ENCODE results near the gene SIN3A.
"Not testable (repeated sequence)": the region's sequence is repeated elsewhere in the genome, so short reads cannot be mapped to it uniquely, and the experiment has no call there.

SIN3A gene

GRCh38 chr15:75450307-75451201 is 936 bp downstream of the SIN3A start:
- DNase-seq = peak; percentile 97

- DNase-seq = no peak
Measured at GRCh38 chr15:75449585-75450306, 1.7 kb downstream of the SIN3A start.

DNA sequence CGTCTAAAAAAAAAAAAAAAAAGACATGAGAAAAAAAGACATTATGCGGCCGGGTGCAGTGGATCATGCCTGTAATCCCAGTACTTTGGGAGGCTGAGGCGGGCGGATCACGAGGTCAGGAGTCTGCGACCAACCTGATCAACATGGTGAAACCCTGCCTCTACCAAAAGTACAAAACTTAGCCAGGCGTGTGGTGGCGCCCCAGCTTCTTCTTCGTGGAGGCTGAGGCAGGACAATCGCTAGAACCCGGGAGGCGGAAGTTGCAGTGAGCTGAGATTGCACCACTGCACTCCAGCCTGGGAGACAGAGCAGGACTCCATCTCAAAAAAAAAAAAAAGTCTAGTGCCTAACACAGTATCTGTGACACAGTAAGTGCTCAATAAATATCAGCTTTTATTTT is 3.3 kb downstream of the SIN3A start:
- not testable (repeated sequence) for DNase-seq

GRCh38 chr15:75446151-75446550 is 5.3 kb downstream of the SIN3A start:
- peak; percentile 17 for DNase-seq

DNA sequence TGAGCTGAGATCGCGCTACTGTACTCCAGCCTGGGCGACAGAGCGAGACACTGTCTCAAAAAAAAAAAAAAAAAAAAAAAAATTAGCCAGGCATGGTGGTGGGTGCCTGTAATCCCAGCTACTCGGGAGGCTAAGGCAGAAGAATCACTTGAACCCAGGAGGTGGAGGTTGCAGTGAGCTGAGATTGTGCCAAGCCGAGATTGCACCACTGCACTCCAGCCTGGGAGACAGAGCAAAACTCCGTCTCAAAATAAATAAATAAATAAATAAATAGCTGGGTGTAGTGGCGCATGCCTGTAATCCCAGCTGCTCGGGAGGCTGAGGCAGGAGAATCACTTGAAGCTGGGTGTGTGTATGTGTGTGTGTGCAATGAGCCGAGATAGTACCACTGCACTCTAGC is 6.2 kb downstream of the SIN3A start:
- not testable (repeated sequence) for DNase-seq

GRCh38 chr15:75443972-75444453 is 7.5 kb downstream of the SIN3A start:
- DNase-seq = not testable (repeated sequence)

GRCh38 chr15:75437721-75438120 is 13.8 kb downstream of the SIN3A start:
- no peak for DNase-seq

DNA sequence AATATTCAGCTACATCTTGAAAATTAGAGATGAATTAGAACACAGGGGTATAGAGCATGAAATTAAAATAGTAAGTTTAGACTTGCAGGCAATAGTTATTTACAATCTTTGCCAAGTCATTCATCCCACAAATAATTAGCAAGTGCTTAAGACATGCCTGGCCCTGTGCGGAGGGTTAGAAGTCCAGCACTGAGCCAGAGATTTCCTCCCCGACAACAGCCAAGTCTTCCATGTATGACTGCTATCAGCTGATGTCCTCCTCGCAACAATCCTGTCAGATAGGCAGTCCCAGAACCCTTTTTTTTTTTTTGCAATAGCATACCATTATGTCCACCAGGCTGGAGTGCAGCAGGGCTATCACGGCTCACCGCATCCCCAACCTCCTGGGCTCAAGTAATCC is 14.6 kb downstream of the SIN3A start:
- DNase-seq = no peak

DNA sequence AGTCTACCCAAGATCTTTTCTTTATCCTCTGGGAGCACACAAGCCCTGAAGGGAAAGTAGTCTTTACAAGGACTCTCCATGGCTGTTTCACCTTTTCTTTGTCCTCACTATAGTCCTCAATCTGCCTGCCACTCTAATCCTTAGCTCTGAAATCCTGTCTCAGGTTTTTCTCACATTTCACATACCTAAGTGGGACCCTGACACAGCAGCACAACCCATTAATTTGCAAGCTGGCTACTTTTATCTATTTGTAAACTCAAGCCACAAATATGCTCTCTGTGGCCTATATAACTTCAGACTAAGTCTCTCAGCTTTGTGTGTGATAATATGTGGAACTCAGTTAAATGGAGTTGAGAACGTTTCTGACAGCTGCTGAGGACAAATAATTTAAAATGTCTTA is 19.8 kb downstream of the SIN3A start:
- no peak for DNase-seq

DNA sequence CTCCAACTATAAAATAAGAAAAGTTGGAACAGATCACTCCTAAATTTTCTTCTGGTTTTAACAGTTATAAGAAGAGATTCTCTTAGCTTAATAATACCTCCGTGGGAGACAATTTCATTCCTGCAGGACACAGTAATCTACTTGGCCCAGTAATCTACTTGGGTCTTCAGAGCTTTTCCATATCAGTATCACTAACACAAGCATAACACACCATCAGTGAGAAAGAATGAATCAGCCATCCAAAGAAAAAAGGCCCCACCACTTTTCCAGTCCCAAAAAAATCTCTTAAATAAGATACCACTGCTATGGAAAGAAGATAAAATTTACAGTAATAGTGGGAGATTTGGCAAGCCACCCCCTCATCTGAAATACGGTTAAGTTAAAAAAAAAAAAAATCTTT is 20.2 kb downstream of the SIN3A start:
- DNase-seq = no peak

GRCh38 chr15:75430259-75430658 is 21.2 kb downstream of the SIN3A start:
- no peak for DNase-seq

DNA sequence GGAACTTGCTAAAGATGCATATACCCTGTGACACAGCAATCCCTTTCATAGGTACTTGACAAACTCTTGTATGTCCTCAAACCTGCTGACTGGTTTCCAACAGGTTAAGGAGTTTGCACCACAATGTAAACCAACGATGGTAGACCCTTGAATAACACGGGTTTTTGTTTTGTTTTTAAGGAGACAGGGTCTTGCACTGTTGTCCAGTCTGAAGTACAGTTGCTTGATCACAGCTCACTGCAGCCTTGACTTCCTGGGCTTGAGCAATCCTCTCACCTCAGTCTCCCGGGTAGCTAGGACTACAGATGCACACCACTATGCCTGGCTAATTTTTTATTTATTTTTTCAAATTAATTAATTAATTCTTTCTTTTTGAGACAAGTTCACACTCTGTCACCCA is 23.3 kb downstream of the SIN3A start:
- no peak for DNase-seq

GRCh38 chr15:75425966-75426500 is 25.5 kb downstream of the SIN3A start:
- no peak for DNase-seq

GRCh38 chr15:75422554-75422953 is 28.9 kb downstream of the SIN3A start:
- DNase-seq = no peak

- DNase-seq = no peak
Measured at GRCh38 chr15:75420698-75421097, 30.8 kb downstream of the SIN3A start.

GRCh38 chr15:75416584-75416983 is 34.9 kb downstream of the SIN3A start:
- DNase-seq = no peak

- no peak for DNase-seq
Measured at GRCh38 chr15:75410196-75410595, 41.3 kb downstream of the SIN3A start.

DNA sequence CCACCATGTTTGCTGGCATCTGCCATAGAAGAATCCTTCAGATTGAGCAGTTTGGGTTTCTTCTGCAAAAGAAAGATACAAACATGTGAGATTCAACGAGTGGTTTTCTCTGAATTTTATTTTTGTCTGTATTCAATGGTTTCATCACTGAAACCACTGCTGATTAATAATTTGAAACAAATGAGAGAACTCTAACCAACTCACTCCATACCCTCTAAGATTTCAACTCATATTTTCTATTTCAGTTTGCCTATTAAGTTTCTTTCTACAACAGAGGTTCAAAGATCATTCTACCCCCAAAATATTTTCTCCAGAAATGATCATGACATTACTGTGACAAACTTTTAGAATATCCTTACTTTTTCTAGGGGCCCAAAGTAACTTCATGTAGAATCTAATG is 44.4 kb downstream of the SIN3A start:
- no peak for DNase-seq

GRCh38 chr15:75403892-75404291 is 47.6 kb downstream of the SIN3A start:
- DNase-seq = no peak

- no peak for DNase-seq
Measured at GRCh38 chr15:75397494-75397893, 54.0 kb downstream of the SIN3A start.

DNA sequence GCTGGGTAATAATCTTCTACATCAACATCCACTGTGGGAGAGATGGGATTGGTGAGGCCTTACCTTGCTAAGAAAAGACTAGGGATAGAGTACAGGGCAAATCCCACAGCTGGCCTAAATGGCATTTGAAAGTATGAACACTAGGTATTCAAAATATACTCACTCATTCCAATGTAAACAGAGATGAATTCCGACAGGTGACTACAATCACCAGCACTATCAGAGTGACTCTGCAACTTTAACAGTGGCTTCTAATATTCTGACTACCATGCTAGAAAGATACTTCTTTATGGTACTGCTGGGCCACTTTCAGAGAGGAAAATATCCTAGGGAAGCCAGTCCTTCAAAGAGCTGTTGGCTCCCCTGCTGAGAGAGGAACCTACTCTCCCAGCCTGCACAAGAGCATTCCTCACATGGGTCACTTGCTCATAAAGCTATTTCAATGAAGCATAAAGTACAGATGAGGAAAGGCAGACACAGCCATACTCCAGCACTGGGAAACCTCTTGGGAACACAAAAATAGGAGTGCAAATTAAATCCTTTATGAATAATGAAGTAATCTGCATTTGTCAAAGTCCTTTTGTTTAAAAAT is 61.6 kb downstream of the SIN3A start:
- DNase-seq = no peak

DNA sequence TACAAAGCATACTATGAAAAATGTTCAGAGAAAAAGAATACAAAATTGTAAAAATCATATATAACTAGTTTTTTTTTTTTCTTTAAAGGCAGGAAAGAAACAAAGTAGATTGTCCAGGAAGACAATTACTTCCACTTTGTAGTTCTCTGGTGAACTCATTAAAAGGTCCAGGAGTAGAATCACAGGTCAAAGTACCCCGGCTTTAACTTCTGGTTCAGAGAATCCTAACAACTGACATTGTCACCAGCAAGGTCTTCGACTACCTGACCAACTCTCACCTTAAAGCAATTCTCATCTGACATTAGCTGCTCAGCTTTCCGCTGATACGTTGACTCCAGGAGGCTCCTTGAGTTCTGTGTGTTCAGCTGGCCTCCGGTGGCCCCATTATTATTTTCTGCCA is 67.5 kb downstream of the SIN3A start:
- DNase-seq = not testable (repeated sequence)

GRCh38 chr15:75380773-75381172 is 70.7 kb downstream of the SIN3A start:
- no peak for DNase-seq

Measured in CD4-positive, alpha-beta T cell treated with Interleukin-21 for 1 hour (primary cell).